Choroid plexus epithelial cell (primary cell): Measurements from ENCODE around the gene POU2F2.

Source experiments
- DNase-seq: peaks from one replicate; pipeline ENCODE4 v3.0.0-alpha.2; 2010; ENCODE audit warnings: low read depth
- H3K4me3 ChIP-seq: 2 replicates; pipeline ENCODE4 v1.5.1; 2011; ENCODE audit warnings: low read depth, mild to moderate bottlenecking, control low read depth, low read length, moderate library complexity
- TF ChIP-seq, protein P1 (sequence below): conservative IDR thresholded peaks from 2 replicates; pipeline ENCODE4 v1.5.1; 2011; ENCODE audit warnings: low read depth, mild to moderate bottlenecking, control low read depth, inconsistent platforms, low read length, moderate library complexity

Gene POU2F2

DNA sequence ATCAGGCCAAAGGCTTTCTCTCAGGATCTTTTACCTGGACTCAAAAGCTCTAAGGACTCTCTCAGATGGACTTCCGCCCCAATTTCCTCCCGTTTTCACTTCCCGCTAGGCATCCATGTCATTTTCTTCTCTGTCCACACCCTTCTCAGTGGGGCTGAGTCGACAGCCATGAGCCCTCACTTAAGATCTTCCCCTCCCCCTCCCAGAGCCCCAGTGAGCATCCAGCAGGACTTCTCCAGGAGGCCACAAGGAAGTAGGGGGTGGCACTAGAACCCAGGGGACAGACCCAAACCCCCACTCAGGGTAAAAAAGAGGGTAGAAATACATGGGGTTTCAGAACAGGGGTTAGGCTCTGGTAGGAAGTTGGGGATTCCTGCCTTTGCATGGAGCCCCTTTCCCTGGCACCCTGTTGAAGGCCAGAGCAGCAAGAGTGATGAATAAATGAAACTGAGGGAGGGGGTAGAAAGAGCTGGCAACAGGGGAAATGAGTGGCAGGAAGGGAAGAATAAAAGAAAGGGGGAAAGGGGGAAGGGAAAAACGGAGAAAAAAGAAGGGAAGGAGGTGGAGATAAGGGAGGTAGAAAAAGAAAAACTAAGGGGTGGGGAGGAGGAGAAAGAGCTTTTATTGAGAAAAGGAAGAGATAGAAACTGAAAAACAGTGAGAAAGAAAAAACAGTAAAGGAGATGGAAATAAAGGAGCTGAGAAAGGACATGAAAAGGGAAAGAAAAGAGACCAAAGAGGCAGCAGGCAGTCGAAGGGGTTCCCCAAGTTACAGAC lies 42.9 kb upstream of the POU2F2 start:
- TF ChIP-seq, protein P1, sequence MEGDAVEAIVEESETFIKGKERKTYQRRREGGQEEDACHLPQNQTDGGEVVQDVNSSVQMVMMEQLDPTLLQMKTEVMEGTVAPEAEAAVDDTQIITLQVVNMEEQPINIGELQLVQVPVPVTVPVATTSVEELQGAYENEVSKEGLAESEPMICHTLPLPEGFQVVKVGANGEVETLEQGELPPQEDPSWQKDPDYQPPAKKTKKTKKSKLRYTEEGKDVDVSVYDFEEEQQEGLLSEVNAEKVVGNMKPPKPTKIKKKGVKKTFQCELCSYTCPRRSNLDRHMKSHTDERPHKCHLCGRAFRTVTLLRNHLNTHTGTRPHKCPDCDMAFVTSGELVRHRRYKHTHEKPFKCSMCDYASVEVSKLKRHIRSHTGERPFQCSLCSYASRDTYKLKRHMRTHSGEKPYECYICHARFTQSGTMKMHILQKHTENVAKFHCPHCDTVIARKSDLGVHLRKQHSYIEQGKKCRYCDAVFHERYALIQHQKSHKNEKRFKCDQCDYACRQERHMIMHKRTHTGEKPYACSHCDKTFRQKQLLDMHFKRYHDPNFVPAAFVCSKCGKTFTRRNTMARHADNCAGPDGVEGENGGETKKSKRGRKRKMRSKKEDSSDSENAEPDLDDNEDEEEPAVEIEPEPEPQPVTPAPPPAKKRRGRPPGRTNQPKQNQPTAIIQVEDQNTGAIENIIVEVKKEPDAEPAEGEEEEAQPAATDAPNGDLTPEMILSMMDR = no peak
- no peak overlapping the region for H3K4me3 ChIP-seq
- DNase-seq = no peak

DNA sequence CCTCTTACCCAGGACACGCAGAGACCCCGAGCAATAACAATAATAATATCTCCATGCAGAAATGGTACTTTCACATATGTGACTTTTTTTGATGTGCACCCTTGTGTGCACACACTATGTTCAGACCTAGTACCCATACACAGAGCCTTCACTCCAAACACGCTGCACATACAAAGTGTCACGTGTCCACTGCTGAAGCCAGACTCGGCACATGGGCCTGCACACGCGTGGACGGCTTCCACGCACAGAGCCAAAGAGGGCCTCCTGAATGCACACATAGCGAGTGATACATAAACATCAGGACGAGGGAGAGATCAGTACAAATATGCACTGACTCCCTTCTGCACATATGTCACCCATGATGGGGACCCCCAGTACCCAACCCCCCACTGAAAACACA lies 41.9 kb upstream of the POU2F2 start:
- DNase-seq = no peak
- TF ChIP-seq, protein P1 = no peak
- no peak overlapping the region for H3K4me3 ChIP-seq

DNA sequence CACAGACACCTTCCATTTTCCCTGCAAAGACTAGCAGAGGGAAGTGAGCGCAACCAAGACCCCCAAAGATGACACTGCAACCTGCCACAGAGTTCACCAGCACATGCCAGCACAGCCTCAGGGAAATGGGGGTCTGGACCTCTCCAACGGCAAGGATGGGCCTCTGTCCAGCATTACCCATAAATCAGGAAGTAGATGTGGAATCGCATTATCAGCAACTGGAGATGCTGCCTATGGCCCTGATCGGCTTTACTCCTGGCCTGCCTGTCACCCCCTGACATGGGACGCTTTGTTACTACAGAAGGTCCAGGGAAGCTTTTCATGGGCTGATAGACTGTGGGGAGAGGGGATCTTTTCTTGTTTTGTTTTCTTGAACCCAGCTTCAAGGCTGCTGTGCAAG lies 41.4 kb upstream of the POU2F2 start:
- no peak overlapping the region for H3K4me3 ChIP-seq
- TF ChIP-seq, protein P1 = no peak
- no peak for DNase-seq

DNA sequence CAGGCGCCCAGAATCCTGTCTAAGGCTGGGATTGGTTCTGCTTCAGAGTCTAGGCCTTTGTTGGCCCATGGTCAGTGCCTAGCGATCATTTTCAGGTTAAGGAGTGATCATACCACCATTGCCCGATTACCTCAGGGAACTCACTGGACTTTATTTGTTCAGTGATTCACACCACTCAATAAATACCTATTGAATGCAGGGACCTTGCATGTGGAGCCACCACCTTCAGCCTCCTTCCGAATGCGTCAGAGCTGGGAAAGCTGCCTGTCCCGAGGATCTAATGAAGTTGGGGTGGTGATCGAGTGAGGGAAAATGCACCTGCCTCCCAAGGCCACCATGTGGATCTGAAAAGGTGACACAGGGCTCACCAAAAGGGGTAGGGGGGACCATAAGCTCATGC lies 40.0 kb upstream of the POU2F2 start:
- DNase-seq = no peak
- TF ChIP-seq, protein P1 = no peak
- H3K4me3 ChIP-seq = no peak overlapping the region

DNA sequence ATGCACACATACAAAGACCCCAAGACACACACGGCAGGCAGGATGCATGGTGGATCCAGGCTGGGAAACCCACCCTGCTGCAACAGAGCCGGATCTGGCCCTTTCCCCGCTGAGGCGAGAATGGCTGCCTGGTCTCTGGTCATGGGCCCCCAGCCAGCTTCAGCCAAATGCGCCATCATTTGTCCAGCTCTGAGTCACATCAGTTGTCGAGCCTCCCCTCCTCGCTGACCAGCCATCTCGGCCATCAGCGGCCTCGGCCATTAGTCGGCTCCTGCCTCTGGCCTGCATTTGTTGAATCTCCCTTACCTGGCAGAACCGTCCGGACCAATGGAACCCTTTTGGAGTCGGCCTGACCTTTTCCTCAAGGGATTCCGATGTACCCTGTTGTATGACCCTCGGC lies 38.5 kb upstream of the POU2F2 start:
- no peak overlapping the region for H3K4me3 ChIP-seq
- DNase-seq = no peak
- TF ChIP-seq, protein P1 = no peak

DNA sequence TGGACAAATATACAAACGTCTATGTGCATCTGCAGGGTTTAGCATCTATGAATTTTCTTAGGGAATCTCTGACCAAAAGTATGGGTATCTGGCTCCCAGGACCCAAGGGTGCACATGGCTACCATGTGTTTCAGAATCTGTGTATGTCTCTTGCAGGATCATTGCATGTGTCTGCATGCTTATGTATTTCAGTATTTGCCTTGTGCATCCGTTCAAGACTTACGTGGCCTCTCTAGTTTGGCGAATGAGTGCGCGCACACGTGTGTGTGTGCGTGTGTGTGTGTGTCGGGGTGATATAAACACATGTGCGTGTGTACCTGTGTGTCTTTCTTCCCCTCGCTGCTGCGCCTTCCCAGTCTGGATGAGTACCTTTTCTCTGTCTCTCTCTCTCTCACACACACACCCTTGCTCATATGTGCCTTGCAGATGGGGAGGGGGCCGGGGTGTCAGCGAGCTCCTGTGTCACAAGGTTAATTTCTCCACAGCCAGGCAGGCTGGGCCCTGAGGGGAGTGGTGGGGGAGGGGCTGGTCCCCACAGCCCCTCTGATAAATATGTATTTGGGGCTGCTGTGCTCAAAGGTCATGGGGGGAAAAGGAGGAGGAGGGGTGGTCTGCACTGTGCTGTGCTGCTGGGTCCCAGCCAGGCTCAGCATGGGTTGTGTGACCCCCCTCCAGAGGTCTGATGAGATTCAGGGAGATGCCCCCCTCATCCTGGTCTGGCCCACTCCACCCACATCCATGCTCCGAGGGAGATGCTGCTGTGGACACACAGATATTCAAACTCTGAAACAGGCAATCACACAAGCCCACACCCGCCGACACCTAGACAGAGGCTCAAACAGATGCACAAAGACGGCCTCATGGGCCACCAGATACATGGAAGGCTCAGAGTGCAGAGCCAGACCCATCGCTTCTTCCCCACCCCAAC lies 37.5 kb upstream of the POU2F2 start:
- no peak overlapping the region for H3K4me3 ChIP-seq
- TF ChIP-seq, protein P1 = no peak
- DNase-seq = no peak
